Measurements from ENCODE around the gene LY6G6C. TPM values are rescaled to one million over a fixed set of nuclear protein-coding genes. Genes with fewer than 3 reads are reported as not detected.

The LY6G6C gene
- total and polyA plus RNA-seq, 2 of the 13 experiments (the other 11 are each of a cell fraction or from before 2014, with no cell fraction given): 0.15 TPM; not detected in 1

- TF ChIP-seq ZNF280B (CRISPR knock-in tag; IDR thresholded peaks at IDR 0.05; ENCODE audit: borderline replicate concordance): no peak
- TF ChIP-seq KAT8 (CRISPR knock-in tag; IDR thresholded peaks at IDR 0.05): peak; percentile 59; the same call in 1 of the 2 replicates
- peak; percentile 39; the same call in 1 of the 2 replicates for TF ChIP-seq HNRNPUL1 (IDR thresholded peaks at IDR 0.05; ENCODE audit: low read depth, low read length)
- peak; percentile 62; the same call in 1 of the 2 replicates for TF ChIP-seq ZNF574 (CRISPR knock-in tag; IDR thresholded peaks at IDR 0.05)
- TF ChIP-seq RARA (CRISPR knock-in tag; IDR thresholded peaks at IDR 0.05): peak; percentile 75
- TF ChIP-seq ZNF160 (CRISPR knock-in tag; IDR thresholded peaks at IDR 0.05): no peak
- TF ChIP-seq AFF4 (CRISPR knock-in tag; IDR thresholded peaks at IDR 0.05): no peak; the same call in none of the 2 replicates
- TF ChIP-seq UBTF (CRISPR knock-in tag; IDR thresholded peaks at IDR 0.05): peak; percentile 37
- 0 out of 2 replicates have a peak, but pooled peaks have one; percentile 25 for TF ChIP-seq ZBTB49 (CRISPR knock-in tag; IDR thresholded peaks at IDR 0.05; ENCODE audit: borderline replicate concordance)
- TF ChIP-seq ZNF75D (CRISPR knock-in tag; IDR thresholded peaks at IDR 0.05; ENCODE audit: borderline replicate concordance): no peak
- TF ChIP-seq ZNF30 (CRISPR knock-in tag; IDR thresholded peaks at IDR 0.05): no peak
- no peak for TF ChIP-seq RFX1 (IDR thresholded peaks at IDR 0.05)
- TF ChIP-seq MXD1 (CRISPR knock-in tag; IDR thresholded peaks at IDR 0.05): no peak
Measured at GRCh38 chr6:31737991-31738979, 16.7 kb upstream of the LY6G6C start (continued).

Measured in HepG2 (cell line).